Eye (tissue), 1 donor: Measurements from ENCODE around the gene SLC16A12.

ENCODE experiments used
- DNase-seq: peaks from one replicate; pipeline ENCODE4 v3.0.0-alpha.2; 2015

The SLC16A12 gene

GRCh38 chr10:89505640-89506275 is 29.6 kb downstream of the SLC16A12 start:
- no peak for DNase-seq

GRCh38 chr10:89504691-89505090 is 30.7 kb downstream of the SLC16A12 start:
- no peak for DNase-seq

GRCh38 chr10:89503652-89504370 is 31.6 kb downstream of the SLC16A12 start:
- no peak for DNase-seq

- no peak for DNase-seq
Measured at GRCh38 chr10:89503151-89503550, 32.2 kb downstream of the SLC16A12 start.

- no peak for DNase-seq
Measured at GRCh38 chr10:89502549-89502948, 32.8 kb downstream of the SLC16A12 start.

- no peak for DNase-seq
Measured at GRCh38 chr10:89494575-89494974, 40.8 kb downstream of the SLC16A12 start.

- DNase-seq: no peak
Measured at GRCh38 chr10:89494068-89494467, 41.3 kb downstream of the SLC16A12 start.

- no peak for DNase-seq
Measured at GRCh38 chr10:89491932-89492331, 43.5 kb downstream of the SLC16A12 start.

- DNase-seq: no peak
Measured at GRCh38 chr10:89490596-89491335, 44.6 kb downstream of the SLC16A12 start.

- no peak for DNase-seq
Measured at GRCh38 chr10:89482256-89482655, 53.1 kb downstream of the SLC16A12 start.

GRCh38 chr10:89481662-89482061 is 53.7 kb downstream of the SLC16A12 start:
- no peak for DNase-seq

- no peak for DNase-seq
Measured at GRCh38 chr10:89479771-89480446, 55.5 kb downstream of the SLC16A12 start.

- no peak for DNase-seq
Measured at GRCh38 chr10:89478739-89479654, 56.4 kb downstream of the SLC16A12 start.

GRCh38 chr10:89478085-89478738 is 57.2 kb downstream of the SLC16A12 start:
- DNase-seq: no peak

- no peak for DNase-seq
Measured at GRCh38 chr10:89476150-89476549, 59.2 kb downstream of the SLC16A12 start.

GRCh38 chr10:89475591-89475998 is 59.8 kb downstream of the SLC16A12 start:
- DNase-seq: no peak

- DNase-seq: no peak
Measured at GRCh38 chr10:89475125-89475524, 60.3 kb downstream of the SLC16A12 start.

- no peak for DNase-seq
Measured at GRCh38 chr10:89474452-89474851, 60.9 kb downstream of the SLC16A12 start.

- DNase-seq: no peak
Measured at GRCh38 chr10:89471110-89471809, 64.1 kb downstream of the SLC16A12 start.

- no peak for DNase-seq
Measured at GRCh38 chr10:89470628-89471027, 64.8 kb downstream of the SLC16A12 start.

GRCh38 chr10:89469517-89469916 is 65.9 kb downstream of the SLC16A12 start:
- no peak for DNase-seq
